ENCODE measurements around the gene QRFP.

- TF ChIP-seq CTCF (IDR thresholded peaks at IDR 0.05) (no peak), POLR2A (IDR thresholded peaks at IDR 0.05) (no peak)
Measured at GRCh38 chr9:130931508-130932254, 35.1 kb upstream of the QRFP start.

Measured in thyroid gland (tissue), 4 donors.